Brain microvascular endothelial cell (primary cell): ENCODE results near the gene MPPED2.

Experiments used
- DNase-seq: peaks from one replicate; pipeline ENCODE4 v3.0.0-alpha.2; 2020
- H3K27ac ChIP-seq: fragments of 250-450 bp; sonication (Bioruptor Pico); 2 replicates; pipeline ENCODE4 v1.5.1; 2020; ENCODE audit warnings: mild to moderate bottlenecking, moderate library complexity
- H3K27me3 ChIP-seq: fragments of 250-450 bp; sonication (Bioruptor Pico); replicated peaks from 2 replicates; pipeline ENCODE4 v1.5.1; 2020; ENCODE audit warnings: mild to moderate bottlenecking
- H3K36me3 ChIP-seq: fragments of 250-450 bp; sonication (Bioruptor Pico); replicated peaks from 2 replicates; pipeline ENCODE4 v1.5.1; 2020; ENCODE audit warnings: mild to moderate bottlenecking
- H3K4me3 ChIP-seq: 2 replicates; pipeline ENCODE4 v1.5.1; 2011; ENCODE audit warnings: low read depth, mild to moderate bottlenecking, control low read depth, low read length, moderate library complexity
- CTCF ChIP-seq: IDR thresholded peaks from 2 replicates; pipeline ENCODE4 v1.5.1; 2011; ENCODE audit warnings: low read depth, mild to moderate bottlenecking, moderate library complexity, low read length, control low read depth, inconsistent platforms; ENCODE audit errors: missing control alignments
- in situ Hi-C: cut with HindIII; loops from 2 replicates; pipeline ENCODE4 v1.10.0; 2017; ENCODE audit warnings: low sequenced_read_pairs, low pct_ligation_motif_present

MPPED2 gene

GRCh38 chr11:30549565-30549964, 36.6 kb downstream of the MPPED2 start:
- in situ Hi-C loops: no loop called here
- DNase-seq: no peak
- no peak overlapping the region for H3K4me3 ChIP-seq
- H3K27ac ChIP-seq: no peak overlapping the region
- H3K27me3 ChIP-seq: no peaks in the 10 kb centered on the region
- TF ChIP-seq CTCF: no peak
- no peaks in the 10 kb centered on the region for H3K36me3 ChIP-seq

GRCh38 chr11:30546334-30546733, 39.8 kb downstream of the MPPED2 start:
- no peaks in the 10 kb centered on the region for H3K27me3 ChIP-seq
- no peak for TF ChIP-seq CTCF
- H3K27ac ChIP-seq: no peak overlapping the region
- no peak for DNase-seq
- no peaks in the 10 kb centered on the region for H3K36me3 ChIP-seq
- no peak overlapping the region for H3K4me3 ChIP-seq
- in situ Hi-C loops: no loop called here

- DNase-seq: no peak
- Histone ChIP-seq H3K36me3 (no peaks in the 10 kb centered on the region), H3K27ac (no peak overlapping the region), H3K4me3 (no peak overlapping the region), H3K27me3 (no peaks in the 10 kb centered on the region)
- no peak for TF ChIP-seq CTCF
- in situ Hi-C loops: no loop called here
Observed at GRCh38 chr11:30545507-30545906, 40.6 kb downstream of the MPPED2 start.

GRCh38 chr11:30543066-30543465, 43.1 kb downstream of the MPPED2 start:
- DNase-seq: no peak
- in situ Hi-C loops: no loop called here
- no peak overlapping the region for H3K27ac ChIP-seq
- H3K27me3 ChIP-seq: no peaks in the 10 kb centered on the region
- no peaks in the 10 kb centered on the region for H3K36me3 ChIP-seq
- H3K4me3 ChIP-seq: no peak overlapping the region
- TF ChIP-seq CTCF: no peak

- Histone ChIP-seq H3K27me3 (no peaks in the 10 kb centered on the region), H3K27ac (no peak overlapping the region), H3K4me3 (no peak overlapping the region), H3K36me3 (no peaks in the 10 kb centered on the region)
- in situ Hi-C loops: no loop called here
- no peak for TF ChIP-seq CTCF
- DNase-seq: no peak
Observed at GRCh38 chr11:30540781-30541180, 45.4 kb downstream of the MPPED2 start.

GRCh38 chr11:30538251-30538650, 47.9 kb downstream of the MPPED2 start:
- in situ Hi-C loops: no loop called here
- no peak for DNase-seq
- H3K27me3 ChIP-seq: no peaks in the 10 kb centered on the region

More at GRCh38 chr11:30538251-30538650, 47.9 kb downstream of the MPPED2 start:
- H3K4me3 ChIP-seq: no peak overlapping the region
- no peak for TF ChIP-seq CTCF
- H3K36me3 ChIP-seq: no peaks in the 10 kb centered on the region
- H3K27ac ChIP-seq: no peak overlapping the region
